NCI-H187 treated with DMSO at 0.1 percent for 48 hours (cell line): ENCODE results near the gene CCDC187.

Source experiments
- DNase-seq: peaks from one replicate; lab custom pipeline; 2025; lab: John Stamatoyannopoulos, UW

The CCDC187 gene

GRCh38 chr9:136283291-136284235 lies 20.3 kb downstream of the CCDC187 start:
- DNase-seq = no peak

GRCh38 chr9:136282272-136282861 lies 21.5 kb downstream of the CCDC187 start:
- DNase-seq = no peak

GRCh38 chr9:136281421-136282271 lies 22.2 kb downstream of the CCDC187 start:
- no peak for DNase-seq

GRCh38 chr9:136280535-136281315 lies 23.2 kb downstream of the CCDC187 start:
- DNase-seq = no peak

GRCh38 chr9:136279471-136279870 lies 24.4 kb downstream of the CCDC187 start:
- DNase-seq = no peak

GRCh38 chr9:136278894-136279293 lies 25.0 kb downstream of the CCDC187 start:
- DNase-seq = no peak

- DNase-seq = no peak
Observed at GRCh38 chr9:136278221-136278620, 25.7 kb downstream of the CCDC187 start.

GRCh38 chr9:136277746-136278145 lies 26.1 kb downstream of the CCDC187 start:
- no peak for DNase-seq

GRCh38 chr9:136276716-136277115 lies 27.2 kb downstream of the CCDC187 start:
- no peak for DNase-seq

GRCh38 chr9:136275655-136276429 lies 28.1 kb downstream of the CCDC187 start:
- no peak for DNase-seq

- DNase-seq = no peak
Observed at GRCh38 chr9:136274786-136275654, 28.9 kb downstream of the CCDC187 start.

- no peak for DNase-seq
Observed at GRCh38 chr9:136273921-136274785, 29.7 kb downstream of the CCDC187 start.

- DNase-seq = no peak
Observed at GRCh38 chr9:136273244-136273865, 30.5 kb downstream of the CCDC187 start.

- no peak for DNase-seq
Observed at GRCh38 chr9:136270173-136270705, 33.7 kb downstream of the CCDC187 start.

GRCh38 chr9:136268735-136269134 lies 35.2 kb downstream of the CCDC187 start:
- no peak for DNase-seq

- DNase-seq = no peak
Observed at GRCh38 chr9:136268318-136268717, 35.6 kb downstream of the CCDC187 start.

GRCh38 chr9:136267261-136268111 lies 36.4 kb downstream of the CCDC187 start:
- no peak for DNase-seq
